ENCODE results near the gene SNX33.

GRCh38 chr15:75693501-75694240, 46.0 kb downstream of the SNX33 start:
- TF ChIP-seq CTCF (IDR thresholded peaks at IDR 0.05) (no peak), POLR2A (IDR thresholded peaks at IDR 0.05) (no peak)

Data from right lobe of liver (tissue), 4 donors.